Endothelial cell (in vitro differentiated cells): ENCODE data around the gene SPDEF. TPM values are rescaled to one million over a fixed set of nuclear protein-coding genes. Genes with fewer than 3 reads are reported as not detected.

Source experiments
- DNase-seq: peaks from one replicate; pipeline ENCODE4 v3.0.0; 2021; ENCODE audit warnings: low spot score
- H3K27ac Mint-ChIP-seq: one replicate; pipeline ENCODE4 v1.8.0; 2021; ENCODE audit warnings: mixed read lengths, inconsistent platforms; ENCODE audit not compliant: unreplicated experiment
- H3K27me3 Mint-ChIP-seq: one replicate; pipeline ENCODE4 v1.8.0; 2021; ENCODE audit warnings: mild to moderate bottlenecking, moderate library complexity, mixed read lengths, inconsistent platforms; ENCODE audit not compliant: unreplicated experiment
- H3K36me3 Mint-ChIP-seq: one replicate; pipeline ENCODE4 v1.8.0; 2021; ENCODE audit warnings: mild to moderate bottlenecking, low read depth, mixed read lengths, inconsistent platforms; ENCODE audit not compliant: unreplicated experiment
- H3K4me1 Mint-ChIP-seq: one replicate; pipeline ENCODE4 v1.8.0; 2021; ENCODE audit warnings: mild to moderate bottlenecking, mixed read lengths, inconsistent platforms; ENCODE audit not compliant: unreplicated experiment
- H3K4me3 Mint-ChIP-seq: one replicate; pipeline ENCODE4 v1.8.0; 2021; ENCODE audit warnings: mild to moderate bottlenecking, mixed read lengths, inconsistent platforms; ENCODE audit not compliant: unreplicated experiment
- H3K9me3 Mint-ChIP-seq: one replicate; pipeline ENCODE4 v1.8.0; 2021; ENCODE audit warnings: mixed read lengths, inconsistent platforms; ENCODE audit not compliant: unreplicated experiment
- total RNA-seq: library from RNA; stranded (reverse); fragmentation: NEBNext Ultra II Directional; extraction: Animal tissue kit (Norgen Biotek cat#: 25700); gene quantifications from one replicate; pipeline ENCODE4 v1.2.1, GENCODE V29; 2021; ENCODE audit not compliant: unreplicated experiment
- TF ChIP-seq, protein P1 (sequence below): fragments of 200-600 bp; sonication (generic); IDR thresholded peaks from one replicate; pipeline ENCODE4 v1.5.0; 2021; ENCODE audit warnings: antibody characterized with exemption; ENCODE audit not compliant: unreplicated experiment

SPDEF gene
- total RNA-seq, 1 donor from 2014 or later: not detected

DNA sequence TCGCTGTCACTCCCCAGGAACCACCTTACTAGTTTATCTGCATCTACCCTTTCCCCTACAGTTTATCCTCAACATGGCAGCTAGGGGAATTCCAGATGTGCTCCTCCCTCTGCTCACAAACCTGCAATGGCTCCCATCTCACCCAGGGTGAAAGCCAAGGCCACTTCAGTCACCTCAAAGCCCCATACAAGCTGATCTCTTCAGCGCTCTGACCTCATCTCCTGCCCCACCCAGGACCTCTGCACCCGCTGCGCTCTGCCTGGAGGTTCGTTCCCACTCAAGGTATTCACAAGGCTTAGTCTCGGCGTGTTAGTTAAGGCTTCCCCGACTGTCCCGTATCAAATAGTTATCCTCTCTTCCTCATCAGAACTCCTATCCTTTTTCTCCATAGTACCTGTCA lies 28.6 kb upstream of the SPDEF start:
- H3K4me1 Mint-ChIP-seq: peaks cover 14% of the 10 kb centered on the region
- H3K9me3 Mint-ChIP-seq: no peaks in the 10 kb centered on the region
- peak overlapping the region; percentile 67 for H3K27ac Mint-ChIP-seq
- peak overlapping the region; percentile 28 for H3K4me3 Mint-ChIP-seq
- H3K36me3 Mint-ChIP-seq: peaks cover 10% of the 10 kb centered on the region
- H3K27me3 Mint-ChIP-seq: peaks cover 7% of the 10 kb centered on the region
- TF ChIP-seq, protein P1, sequence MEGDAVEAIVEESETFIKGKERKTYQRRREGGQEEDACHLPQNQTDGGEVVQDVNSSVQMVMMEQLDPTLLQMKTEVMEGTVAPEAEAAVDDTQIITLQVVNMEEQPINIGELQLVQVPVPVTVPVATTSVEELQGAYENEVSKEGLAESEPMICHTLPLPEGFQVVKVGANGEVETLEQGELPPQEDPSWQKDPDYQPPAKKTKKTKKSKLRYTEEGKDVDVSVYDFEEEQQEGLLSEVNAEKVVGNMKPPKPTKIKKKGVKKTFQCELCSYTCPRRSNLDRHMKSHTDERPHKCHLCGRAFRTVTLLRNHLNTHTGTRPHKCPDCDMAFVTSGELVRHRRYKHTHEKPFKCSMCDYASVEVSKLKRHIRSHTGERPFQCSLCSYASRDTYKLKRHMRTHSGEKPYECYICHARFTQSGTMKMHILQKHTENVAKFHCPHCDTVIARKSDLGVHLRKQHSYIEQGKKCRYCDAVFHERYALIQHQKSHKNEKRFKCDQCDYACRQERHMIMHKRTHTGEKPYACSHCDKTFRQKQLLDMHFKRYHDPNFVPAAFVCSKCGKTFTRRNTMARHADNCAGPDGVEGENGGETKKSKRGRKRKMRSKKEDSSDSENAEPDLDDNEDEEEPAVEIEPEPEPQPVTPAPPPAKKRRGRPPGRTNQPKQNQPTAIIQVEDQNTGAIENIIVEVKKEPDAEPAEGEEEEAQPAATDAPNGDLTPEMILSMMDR: no peak
- no peak for DNase-seq

DNA sequence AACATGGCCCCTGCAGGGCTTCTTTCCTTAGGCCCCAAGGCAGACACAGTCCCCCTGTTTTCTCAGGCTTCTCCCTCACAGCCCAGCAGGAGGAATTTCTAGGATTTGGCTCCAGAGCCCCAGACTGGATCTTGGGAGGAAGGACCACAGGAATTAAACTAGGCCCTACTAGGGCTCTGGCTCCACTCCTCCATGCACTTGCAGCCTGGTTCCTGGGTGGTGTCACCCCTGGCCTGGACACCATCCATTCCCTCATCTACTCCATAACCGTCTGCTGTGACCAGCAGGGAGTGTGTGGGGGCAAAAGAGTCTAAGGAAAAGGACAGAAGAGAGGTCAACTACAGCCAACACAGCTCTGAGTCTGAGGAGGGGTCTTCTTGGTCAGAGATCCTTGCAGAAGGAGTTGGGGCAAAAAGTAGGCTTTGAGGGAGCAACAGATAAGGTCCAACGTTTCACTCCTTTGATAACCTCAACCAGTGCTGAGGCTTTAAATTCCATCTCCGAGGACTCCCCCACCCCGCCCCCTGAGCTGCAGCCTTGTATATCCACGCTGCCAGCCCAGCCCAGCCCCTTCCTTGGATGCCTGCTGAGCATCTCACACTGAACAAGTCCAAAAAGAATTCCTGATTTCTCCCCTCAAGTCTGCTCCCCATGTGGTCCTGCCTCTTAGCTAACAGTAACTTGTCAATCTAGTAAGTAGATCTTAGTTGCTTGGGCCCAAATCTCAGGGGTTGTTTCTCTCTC lies 27.9 kb upstream of the SPDEF start:
- DNase-seq: no peak
- H3K36me3 Mint-ChIP-seq: peaks cover 10% of the 10 kb centered on the region
- peak overlapping the region; percentile 67 for H3K27ac Mint-ChIP-seq
- no peaks in the 10 kb centered on the region for H3K9me3 Mint-ChIP-seq
- H3K27me3 Mint-ChIP-seq: peaks cover 7% of the 10 kb centered on the region
- peak overlapping the region; percentile 28 for H3K4me3 Mint-ChIP-seq
- TF ChIP-seq, protein P1: no peak
- H3K4me1 Mint-ChIP-seq: peaks cover 14% of the 10 kb centered on the region

DNA sequence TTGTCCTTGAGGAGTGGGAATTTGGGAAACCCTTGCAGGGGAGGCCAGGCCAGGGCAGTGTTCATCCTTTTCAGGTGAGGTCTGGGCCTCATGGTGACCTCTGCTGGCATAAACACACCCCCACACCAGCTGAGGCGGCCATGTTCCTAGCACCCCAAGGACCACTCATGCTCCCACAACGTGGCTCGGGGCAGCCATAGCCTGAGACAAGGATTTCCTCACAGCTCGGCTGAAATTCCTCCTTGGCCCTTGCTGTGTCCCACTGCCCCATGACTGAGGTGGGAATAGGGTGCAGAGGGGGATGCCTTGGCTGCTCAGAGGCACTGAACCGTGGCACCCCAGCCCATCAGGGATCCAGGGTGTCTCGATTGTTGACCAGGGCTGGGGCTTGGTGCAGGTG lies 27.3 kb upstream of the SPDEF start:
- TF ChIP-seq, protein P1: peak; percentile 37
- Mint-ChIP-seq H3K4me3 (no peak overlapping the region), H3K36me3 (peaks cover 10% of the 10 kb centered on the region), H3K4me1 (peaks cover 14% of the 10 kb centered on the region), H3K9me3 (no peaks in the 10 kb centered on the region), H3K27me3 (peaks cover 7% of the 10 kb centered on the region), H3K27ac (no peak overlapping the region)
- no peak for DNase-seq

DNA sequence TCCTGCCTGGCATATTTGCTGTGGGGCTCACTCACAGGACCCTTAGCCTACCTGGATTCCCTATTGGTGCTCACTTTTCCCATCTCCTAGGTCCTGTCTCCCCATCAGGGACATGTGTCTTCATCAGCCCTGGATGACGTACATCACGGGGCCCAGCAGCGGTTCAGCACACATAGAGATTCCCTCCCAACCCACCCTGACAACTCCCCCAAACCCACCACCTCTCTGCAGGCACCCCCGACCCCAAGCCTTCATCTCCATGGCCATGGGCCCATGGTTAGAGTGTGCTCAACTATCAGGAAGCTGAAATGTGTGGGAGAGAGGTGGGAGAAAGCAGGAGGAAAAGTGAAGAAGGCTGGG lies 25.4 kb upstream of the SPDEF start:
- Mint-ChIP-seq H3K4me1 (peaks cover 14% of the 10 kb centered on the region), H3K27ac (no peak overlapping the region), H3K36me3 (peaks cover 10% of the 10 kb centered on the region), H3K9me3 (no peaks in the 10 kb centered on the region), H3K27me3 (peaks cover 8% of the 10 kb centered on the region), H3K4me3 (no peak overlapping the region)
- DNase-seq: no peak
- TF ChIP-seq, protein P1: no peak

DNA sequence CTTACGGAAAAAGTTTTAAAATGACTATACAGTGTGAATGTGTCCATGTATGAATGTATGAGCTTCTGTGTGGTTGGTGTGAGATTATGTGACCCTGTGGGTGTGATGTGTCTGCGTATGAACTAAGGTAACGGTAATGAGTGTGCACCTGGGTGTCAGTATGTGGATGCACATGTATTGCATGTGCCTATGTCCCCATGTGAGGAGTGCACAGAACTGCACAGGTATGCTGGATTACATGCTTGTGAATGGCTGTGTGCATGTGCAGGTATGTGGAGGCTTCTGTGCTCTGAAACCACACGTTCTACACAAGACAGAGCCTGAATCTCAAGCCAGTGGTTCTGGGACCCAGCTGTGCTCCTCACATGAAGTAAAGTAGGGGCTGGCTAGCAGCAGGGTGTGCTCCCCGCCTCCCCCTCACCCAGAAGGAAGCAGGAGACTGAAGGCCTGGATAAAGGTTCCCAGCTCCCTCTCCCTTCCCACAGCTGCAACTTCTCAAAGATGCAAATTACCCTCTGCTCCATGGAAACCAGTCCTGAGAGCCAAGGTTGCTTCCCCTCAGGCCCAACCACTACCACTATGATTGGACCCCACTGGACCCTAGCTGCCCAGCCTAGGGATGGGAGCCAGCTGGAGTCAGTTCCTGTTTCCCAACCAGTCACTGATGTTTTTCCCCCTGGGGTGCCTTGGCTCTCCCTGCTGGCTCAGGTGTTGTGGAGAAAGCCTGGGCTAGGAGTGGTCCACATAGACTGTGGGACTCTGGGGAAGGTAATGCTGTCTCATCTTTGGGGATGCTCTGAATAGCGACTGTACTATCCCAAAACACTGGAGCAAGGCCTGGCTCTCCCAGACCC lies 24.8 kb upstream of the SPDEF start:
- TF ChIP-seq, protein P1: no peak
- Mint-ChIP-seq H3K27ac (no peak overlapping the region), H3K9me3 (no peaks in the 10 kb centered on the region), H3K27me3 (peaks cover 11% of the 10 kb centered on the region), H3K4me1 (peaks cover 14% of the 10 kb centered on the region), H3K4me3 (no peak overlapping the region), H3K36me3 (peaks cover 10% of the 10 kb centered on the region)
- DNase-seq: no peak
